NK-92 (cell line): ENCODE data around the gene PDZRN3.

Experiments used
- DNase-seq: peaks from one replicate; lab custom pipeline; 2025; ENCODE audit not compliant: unreplicated experiment; lab: John Stamatoyannopoulos, UW

PDZRN3 gene

GRCh38 chr3:73558727-73559075, 66.0 kb downstream of the PDZRN3 start:
- no peak for DNase-seq

GRCh38 chr3:73557986-73558726, 66.6 kb downstream of the PDZRN3 start:
- no peak for DNase-seq

DNA sequence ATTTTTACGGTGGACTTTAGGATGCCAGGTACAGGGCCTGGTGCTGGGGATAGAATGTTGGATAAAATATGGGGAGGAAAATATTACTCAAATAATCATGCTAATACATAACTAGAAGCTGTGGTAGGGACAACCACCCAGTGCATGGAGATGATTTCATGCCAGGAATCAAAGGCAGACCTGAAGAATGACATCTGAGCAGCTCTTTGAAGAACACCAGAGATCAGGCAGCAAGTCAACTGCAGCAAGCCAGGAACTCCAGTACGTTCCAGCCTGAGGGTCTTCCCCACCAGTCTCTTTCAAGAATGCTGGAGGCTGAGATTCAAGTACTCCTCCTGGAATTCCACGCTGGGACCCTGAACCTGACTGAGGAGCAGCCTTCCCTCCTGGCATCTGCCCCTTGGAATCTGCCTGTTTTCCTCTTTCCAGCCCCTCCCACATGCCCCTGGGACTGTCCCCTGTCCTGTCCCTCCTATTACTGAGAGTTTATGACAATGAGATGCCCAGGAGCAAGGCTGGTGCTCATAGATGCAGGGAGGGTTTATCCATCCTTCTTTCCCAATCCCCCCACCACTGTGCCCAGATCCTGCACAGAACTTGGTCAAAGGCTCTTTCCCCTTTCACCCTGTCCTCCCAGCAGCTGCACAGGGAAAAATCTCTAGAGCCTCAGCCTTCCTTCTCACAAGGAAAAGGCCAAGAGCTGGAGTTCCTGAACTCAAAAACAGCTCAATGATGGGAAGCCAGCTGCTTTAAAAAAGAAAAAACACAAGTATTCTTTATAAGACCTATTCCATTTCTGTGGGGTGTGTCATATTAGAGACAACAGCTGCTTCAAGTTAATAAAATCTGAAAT, 68.0 kb downstream of the PDZRN3 start:
- no peak for DNase-seq

DNA sequence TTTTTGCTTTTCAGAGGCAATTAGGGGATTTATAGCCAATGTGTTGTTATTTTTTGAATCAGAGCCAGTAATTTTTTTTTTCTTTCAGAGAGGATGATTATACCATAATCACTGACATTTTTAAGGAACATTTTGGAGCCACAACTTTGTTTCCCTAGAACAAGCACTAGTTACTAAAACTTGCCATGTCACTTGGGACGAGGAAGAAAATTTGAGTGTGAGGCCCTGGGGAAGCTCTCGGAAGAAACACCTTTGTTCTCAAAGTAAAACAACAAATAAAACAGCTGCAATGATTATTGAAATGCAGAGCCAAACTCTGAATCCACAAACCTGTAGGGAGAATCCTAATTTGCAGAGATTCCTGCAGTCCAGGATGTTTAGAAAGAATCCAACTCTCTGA, 69.7 kb downstream of the PDZRN3 start:
- DNase-seq: no peak

- no peak for DNase-seq
Observed at GRCh38 chr3:73552700-73553099, 72.0 kb downstream of the PDZRN3 start.

GRCh38 chr3:73550032-73550431, 74.7 kb downstream of the PDZRN3 start:
- DNase-seq: no peak

DNA sequence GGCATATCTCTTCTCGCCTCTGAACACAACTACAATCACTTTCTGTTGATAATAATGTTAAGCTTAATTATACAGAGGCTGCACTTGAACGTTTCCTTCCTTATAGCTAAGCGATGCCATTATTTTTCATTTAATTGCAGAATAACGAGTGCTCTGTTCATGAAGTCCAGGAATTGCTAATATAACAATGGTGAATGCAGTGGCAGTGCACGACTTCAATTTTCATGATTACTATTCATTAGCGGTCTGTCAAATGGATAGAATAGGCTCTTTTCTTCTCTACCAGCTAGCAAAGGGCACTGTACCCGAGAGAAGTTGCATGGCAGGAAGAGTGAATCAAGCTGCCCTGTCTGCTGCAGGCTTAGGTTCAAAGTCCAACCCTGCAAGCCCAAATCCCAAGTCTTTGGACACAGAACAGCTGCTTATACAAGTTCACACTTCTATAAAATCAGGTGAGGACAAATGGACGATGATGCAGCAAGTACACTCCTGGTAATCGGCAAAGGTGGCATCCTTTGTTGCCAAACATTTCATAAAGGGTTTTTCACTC, 75.6 kb downstream of the PDZRN3 start:
- DNase-seq: no peak

- no peak for DNase-seq
Observed at GRCh38 chr3:73548436-73548835, 76.3 kb downstream of the PDZRN3 start.

- DNase-seq: no peak
Observed at GRCh38 chr3:73547427-73548248, 77.1 kb downstream of the PDZRN3 start.

GRCh38 chr3:73546961-73547360, 77.8 kb downstream of the PDZRN3 start:
- DNase-seq: no peak

GRCh38 chr3:73543412-73543811, 81.3 kb downstream of the PDZRN3 start:
- DNase-seq: no peak

- DNase-seq: no peak
Observed at GRCh38 chr3:73542136-73542535, 82.6 kb downstream of the PDZRN3 start.

GRCh38 chr3:73540969-73541740, 83.6 kb downstream of the PDZRN3 start:
- DNase-seq: no peak

DNA sequence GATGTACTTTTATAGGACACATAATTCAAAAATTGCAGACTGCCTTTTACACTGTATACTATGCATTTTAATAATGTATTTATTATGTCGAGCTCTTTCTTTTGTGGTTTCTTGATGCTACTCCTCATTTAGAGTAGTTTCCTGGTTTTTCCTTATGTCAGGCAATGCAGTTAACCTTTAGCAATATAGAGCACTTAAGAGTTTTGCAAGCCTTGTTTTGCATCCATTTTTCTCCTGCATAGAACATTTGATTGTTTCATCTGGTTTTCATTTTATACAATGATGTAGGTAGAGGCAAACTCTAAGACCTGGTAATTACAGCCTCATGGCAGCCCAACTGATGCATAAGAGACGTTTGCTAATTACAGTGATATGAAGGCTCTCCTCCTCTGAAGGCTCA, 86.3 kb downstream of the PDZRN3 start:
- no peak for DNase-seq

GRCh38 chr3:73536952-73537351, 87.8 kb downstream of the PDZRN3 start:
- no peak for DNase-seq

- no peak for DNase-seq
Observed at GRCh38 chr3:73536336-73536895, 88.3 kb downstream of the PDZRN3 start.

DNA sequence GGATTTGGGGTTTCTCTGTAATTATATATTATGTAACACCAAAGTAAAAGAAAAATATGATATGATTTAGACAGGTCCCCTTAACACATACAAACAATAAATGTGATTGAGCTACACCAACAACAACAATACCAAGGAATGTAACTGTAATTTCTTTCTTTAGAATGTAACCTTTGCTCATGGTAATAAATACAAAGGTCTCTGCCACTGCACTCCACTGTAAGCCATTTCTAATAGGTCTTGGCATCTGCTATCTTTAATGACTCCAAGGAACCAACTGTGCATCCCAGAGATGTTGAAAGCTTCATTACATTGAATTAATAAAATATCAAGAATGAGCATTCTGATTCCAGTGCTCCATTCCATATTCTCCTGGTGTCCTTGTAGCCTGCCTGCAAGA, 88.8 kb downstream of the PDZRN3 start:
- DNase-seq: no peak

DNA sequence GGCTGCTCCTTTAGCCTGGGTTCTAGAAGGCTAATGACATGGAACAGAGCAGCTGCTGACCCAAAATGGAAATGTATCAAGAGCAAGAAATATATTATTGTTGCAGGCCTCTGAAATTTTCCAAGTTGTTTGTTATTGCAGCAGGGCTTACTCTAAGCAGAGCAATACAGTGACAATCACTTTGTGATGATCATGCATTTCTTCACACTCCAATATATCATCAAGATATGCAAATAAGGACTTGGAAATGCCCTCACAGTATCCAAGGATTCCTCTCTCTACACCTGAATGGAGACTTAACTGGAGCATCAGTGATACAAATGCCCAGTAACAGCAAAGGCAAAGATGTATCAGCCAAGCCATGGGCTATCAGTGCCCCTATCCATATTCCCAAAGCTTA, 89.6 kb downstream of the PDZRN3 start:
- DNase-seq: no peak

- DNase-seq: no peak
Observed at GRCh38 chr3:73530022-73530396, 94.7 kb downstream of the PDZRN3 start.

DNA sequence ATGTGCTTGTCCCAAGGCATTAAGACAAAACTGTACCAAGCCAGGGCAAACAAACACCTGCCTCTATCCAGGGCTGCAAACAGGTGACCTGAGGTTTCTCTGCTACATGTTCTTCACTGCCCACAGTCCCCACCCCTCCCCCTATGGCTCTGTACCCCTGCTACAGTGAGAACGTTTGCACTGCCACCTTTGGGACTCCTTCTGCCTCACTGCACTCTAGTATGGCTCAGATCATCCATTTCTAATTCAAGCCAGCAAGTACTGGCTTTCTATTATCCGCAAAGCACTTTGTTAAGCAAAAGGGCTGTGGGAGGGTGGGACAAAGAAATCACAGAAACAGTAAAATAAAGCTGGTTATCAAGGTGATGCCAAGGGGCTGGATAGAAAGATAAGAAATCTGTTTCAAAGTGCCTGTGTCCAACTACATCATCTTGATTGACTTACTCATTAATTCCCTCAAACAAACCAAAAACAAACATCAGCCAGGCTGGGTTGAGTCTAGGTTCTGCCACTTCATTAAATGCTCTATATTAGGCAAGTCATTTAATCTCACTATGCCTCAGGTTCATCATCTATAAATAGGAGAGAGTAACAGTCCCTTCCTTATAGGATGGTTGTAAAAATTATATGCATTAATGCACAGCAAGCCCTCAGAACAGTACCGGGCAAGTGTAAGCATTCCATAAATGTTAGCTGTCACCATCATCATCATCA, 95.3 kb downstream of the PDZRN3 start:
- DNase-seq: no peak
